Right lobe of liver (tissue), 4 donors: ENCODE data around the gene BACH1.

ENCODE experiments used
- POLR2A ChIP-seq: fragments of 450-650 bp; IDR thresholded peaks from one replicate; pipeline ENCODE4 v1.6.1; 2017; ENCODE audit warnings: antibody characterized with exemption, mild to moderate bottlenecking
- TF ChIP-seq, protein P1 (sequence below), 4 donors: fragments of 200-600 bp in 3 of 4; fragments of 450-650 bp in 1 of 4; IDR thresholded peaks; one replicate each; pipeline versions ENCODE4 v1.5.1 to v1.8.0; 2016 to 2022; ENCODE audit warnings: antibody characterized with exemption in 4 of 4, mild to moderate bottlenecking in 2 of 4
- donor health status: DM: no; HTN: no; CAD: no.
- donor health status: DM: no; HTN: no; CAD: no.
- donor health status: DM: no; HTN: yes; CAD: no.

DNA sequence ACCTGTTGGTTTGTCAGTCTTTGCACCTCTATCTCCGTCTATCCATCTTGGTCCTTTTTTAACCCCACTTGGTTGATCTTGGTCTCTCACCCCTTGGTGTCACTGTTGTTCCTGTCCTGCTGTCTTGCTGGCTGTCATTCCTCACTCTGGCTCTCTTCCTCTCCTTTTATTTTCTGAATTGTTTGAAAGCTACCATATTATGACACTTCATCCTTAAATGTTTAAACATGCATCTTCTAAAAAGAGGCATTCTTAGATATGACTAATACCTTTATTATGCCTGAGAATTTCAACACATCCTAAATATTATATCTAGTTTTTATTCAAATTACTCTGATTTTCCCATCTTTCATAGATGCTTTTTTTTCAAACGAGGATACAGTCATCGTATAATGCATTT is 37.0 kb downstream of the BACH1 start:
- TF ChIP-seq POLR2A, result no peak
- TF ChIP-seq, protein P1, sequence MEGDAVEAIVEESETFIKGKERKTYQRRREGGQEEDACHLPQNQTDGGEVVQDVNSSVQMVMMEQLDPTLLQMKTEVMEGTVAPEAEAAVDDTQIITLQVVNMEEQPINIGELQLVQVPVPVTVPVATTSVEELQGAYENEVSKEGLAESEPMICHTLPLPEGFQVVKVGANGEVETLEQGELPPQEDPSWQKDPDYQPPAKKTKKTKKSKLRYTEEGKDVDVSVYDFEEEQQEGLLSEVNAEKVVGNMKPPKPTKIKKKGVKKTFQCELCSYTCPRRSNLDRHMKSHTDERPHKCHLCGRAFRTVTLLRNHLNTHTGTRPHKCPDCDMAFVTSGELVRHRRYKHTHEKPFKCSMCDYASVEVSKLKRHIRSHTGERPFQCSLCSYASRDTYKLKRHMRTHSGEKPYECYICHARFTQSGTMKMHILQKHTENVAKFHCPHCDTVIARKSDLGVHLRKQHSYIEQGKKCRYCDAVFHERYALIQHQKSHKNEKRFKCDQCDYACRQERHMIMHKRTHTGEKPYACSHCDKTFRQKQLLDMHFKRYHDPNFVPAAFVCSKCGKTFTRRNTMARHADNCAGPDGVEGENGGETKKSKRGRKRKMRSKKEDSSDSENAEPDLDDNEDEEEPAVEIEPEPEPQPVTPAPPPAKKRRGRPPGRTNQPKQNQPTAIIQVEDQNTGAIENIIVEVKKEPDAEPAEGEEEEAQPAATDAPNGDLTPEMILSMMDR (IDR thresholded peaks at IDR 0.05), result no peak
